GM19043 (cell line): ENCODE results near the gene CXorf66.
"Not testable (repeated sequence)": the region's sequence is repeated elsewhere in the genome, so short reads cannot be mapped to it uniquely, and the experiment has no call there.

Experiments used
- ATAC-seq: cut with Tn5 transposase; IDR thresholded peaks from one replicate; pipeline ENCODE4 v1.9.1; 2021; ENCODE audit warnings: low read depth; ENCODE audit not compliant: unreplicated experiment

Gene CXorf66, protein sequence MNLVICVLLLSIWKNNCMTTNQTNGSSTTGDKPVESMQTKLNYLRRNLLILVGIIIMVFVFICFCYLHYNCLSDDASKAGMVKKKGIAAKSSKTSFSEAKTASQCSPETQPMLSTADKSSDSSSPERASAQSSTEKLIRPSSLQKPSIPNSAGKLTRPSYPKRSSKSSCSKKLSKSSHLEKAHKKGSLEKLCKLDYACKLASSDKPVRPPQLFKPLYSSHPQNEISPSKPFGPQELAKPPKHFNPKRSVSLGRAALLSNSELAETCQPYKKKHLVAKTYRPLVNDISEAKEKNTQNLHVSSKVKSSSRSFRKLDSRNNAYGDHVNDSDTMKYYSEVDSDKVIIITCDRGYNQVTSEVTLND

DNA sequence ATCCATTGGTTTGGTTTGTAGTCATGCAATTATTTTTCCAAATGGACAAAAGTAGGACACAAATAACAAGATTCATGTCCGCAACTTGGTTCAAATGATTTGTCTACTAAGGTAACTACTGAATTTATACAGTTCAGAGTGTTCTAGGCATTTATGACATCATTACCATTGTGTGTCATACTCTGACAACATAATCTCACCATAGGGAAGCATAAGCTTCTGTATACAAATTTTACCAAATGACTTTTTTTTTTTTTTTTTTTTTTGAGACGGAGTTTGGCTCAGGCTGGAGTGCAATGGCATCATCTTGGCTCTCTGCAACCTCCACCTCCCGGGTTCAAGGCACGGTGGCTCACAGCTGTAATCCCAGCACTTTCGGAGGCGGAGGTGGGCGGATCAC, at the start of gene CXorf66:
TSS of gene CXorf66 (minus strand) at position 101 of the 400 bp plus-strand sequence. CDS start at position 76, 25 bp downstream.
- no peak for ATAC-seq

GRCh38 chrX:139982856-139983255, 17.5 kb upstream of the CXorf66 start:
- no peak for ATAC-seq

DNA sequence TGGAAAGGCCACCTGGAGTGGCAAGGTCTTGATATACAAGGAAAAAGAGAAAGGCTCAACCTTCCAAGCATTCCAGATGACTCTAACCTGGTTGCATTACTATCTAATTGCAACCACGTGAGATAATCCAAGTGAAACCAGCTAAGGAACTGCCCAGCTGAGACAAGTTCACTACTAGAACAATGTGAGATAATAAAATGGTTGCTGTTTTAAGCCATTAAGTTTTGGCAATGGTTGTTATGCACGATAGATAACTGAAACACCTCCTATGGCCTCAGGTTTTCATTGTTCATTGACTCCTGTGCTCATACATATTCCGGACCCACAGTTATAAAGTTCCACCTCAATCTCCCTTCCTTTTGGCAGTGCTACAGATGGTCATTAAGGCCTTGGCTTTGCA, 9.2 kb upstream of the CXorf66 start:
- no peak for ATAC-seq

- ATAC-seq = no peak
These were observed 7.6 kb upstream of the CXorf66 start for GRCh38 chrX:139972629-139973624.

- no peak for ATAC-seq
These were observed 6.8 kb upstream of the CXorf66 start for GRCh38 chrX:139972113-139972512.

GRCh38 chrX:139971394-139971749, 6.1 kb upstream of the CXorf66 start:
- ATAC-seq = no peak

DNA sequence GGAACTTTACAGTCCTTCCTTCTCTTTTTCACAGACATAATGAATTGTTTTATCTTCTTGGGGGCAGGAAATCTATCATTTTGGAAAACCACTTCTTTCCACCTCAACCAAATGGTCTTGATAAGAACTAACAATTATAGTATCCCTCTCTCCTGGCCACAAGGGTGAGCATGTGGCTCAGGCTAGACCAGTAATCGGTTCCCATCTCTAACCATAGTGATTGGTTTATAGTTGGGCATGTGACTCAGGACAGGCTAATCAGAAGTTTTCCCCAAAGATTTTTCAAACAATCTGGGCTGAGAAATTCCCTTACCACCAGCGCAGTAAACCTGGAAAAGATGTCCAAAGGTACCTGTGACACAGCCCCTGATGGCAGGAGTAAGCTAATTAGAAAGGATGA, 4.0 kb upstream of the CXorf66 start:
- no peak for ATAC-seq

- ATAC-seq = no peak
These were observed 2.4 kb upstream of the CXorf66 start for GRCh38 chrX:139967750-139968149.

DNA sequence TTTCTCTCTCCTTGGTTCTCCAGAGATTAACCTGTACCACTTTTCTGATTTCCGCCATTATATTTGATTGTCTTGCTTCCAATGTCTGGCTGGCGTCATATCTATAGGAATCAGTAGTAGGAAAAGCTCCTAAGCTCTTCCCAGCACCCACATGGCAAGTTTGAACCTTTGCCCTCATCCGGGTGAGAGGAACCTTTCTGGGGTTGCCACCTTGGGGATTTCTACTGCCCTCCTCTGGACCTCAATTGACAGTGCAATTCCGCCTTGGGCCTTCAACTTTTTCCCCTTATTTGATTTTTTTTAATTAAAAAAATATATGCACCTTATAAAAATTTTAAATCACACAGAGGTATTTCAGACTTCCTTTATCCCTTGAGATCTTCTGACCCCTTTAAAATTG, 2.0 kb upstream of the CXorf66 start:
- ATAC-seq = no peak

DNA sequence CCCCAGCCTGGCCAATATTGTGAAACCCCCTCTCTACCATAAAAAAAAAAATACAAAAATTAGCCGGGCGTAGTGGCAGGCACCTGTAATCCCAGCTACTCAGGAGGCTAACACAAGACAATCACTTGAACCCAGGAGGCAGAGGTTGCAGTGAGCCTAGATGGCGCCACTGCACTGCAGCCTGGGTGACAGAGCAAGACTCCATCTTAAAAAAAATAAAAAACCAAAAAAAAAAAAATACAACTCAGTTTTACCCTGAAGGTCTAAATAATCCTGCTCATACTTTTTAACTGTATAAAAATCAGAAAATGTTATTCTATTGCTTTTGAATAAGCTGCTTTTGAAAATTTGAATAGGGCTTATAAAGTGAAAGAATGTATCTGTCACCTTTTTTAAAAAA, 838 bp upstream of the CXorf66 start:
- ATAC-seq = not testable (repeated sequence)

- not testable (repeated sequence) for ATAC-seq
These were observed 4.2 kb downstream of the CXorf66 start for GRCh38 chrX:139961091-139961490.

GRCh38 chrX:139949703-139950102, 15.6 kb downstream of the CXorf66 start:
- no peak for ATAC-seq

DNA sequence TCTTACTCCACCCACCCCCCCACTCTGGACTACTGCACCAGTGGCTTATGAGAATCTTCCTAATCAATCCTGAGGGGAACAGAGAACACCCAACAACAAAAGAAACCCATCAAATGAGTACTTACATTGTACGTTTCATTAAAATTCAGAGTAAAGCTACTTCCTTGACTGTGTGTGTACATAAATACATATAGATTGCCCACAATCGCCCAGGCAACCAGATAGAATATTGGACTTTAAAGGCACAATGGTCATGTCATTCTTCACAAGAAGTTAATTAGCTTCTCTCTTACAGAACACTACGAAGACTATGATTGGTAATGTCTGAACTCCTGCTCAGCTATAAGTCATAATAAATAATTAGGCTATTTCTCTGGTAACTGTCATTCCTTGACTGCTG, 20.2 kb downstream of the CXorf66 start:
- ATAC-seq = no peak

DNA sequence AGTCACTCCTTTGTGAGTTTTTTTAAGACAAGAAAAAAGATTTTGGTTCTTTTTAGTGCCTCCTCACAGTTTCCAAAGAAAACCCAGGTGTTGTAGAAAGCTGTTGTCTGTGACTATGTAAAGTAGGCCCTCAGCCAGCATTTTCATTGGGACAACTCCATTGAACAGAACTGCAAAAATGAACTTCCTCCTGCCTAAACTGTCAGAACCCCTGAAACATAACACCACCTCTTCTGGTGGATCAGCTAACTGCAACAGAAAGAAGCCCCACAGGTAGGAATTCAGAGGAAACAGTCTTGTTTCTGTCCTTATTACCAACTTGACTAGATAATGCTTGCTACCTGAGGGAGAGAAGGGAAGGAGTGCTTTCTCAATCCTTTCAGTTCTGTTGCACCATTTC, 29.1 kb downstream of the CXorf66 start:
- no peak for ATAC-seq

GRCh38 chrX:139933904-139934303, 31.4 kb downstream of the CXorf66 start:
- no peak for ATAC-seq

DNA sequence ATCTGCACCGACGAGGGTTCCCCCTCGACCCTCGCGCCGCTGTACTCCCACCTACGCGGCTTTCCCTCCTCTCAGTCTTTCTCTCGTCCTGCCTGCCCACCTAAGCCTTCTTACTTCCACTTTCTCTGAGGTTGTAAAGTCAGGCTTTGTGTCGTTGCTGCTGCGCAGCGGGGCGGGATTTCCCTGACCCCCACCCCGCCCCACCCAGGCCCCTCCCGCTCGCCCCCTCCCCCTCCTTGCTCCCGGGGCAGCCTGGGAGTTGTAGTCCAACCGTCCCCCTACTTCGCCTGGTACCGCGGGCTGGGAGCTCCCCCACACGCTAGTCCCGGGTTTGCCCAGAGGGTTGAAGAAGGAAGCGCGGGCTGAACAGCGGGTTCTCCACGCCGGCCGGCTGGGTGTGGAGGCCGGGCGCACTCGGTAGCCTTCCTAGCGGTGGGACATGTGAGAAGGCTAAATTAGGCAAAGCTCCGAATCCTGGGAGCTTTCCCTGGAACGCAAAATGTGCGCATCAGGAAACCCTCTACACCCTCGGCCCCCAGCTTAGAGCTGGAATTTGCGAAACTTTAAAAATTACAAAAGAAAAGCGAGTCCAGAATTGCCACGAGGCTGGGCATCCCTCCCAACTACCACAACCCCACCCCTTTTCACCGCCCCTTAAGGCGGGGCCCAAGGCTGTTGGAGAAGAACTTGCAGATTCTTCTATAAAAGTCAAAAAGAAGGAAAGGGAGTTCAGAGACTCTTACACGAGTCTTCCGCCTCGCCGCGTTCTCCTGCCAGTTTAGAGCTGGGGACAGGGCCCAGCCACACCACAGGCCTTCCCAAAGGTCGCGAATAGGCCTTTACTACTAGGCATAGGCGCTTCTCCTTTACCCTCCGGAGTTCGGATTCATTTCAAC, 32.2 kb downstream of the CXorf66 start, which contains the start of gene ATP11C:
TSS of gene ATP11C (minus strand) at position 153 of the 896 bp plus-strand sequence. CDS start 1,011 bp downstream, outside the sequence.
- peak; percentile 66 for ATAC-seq

- peak; percentile 34 for ATAC-seq
These were observed 33.0 kb downstream of the CXorf66 start for GRCh38 chrX:139932073-139932900.

DNA sequence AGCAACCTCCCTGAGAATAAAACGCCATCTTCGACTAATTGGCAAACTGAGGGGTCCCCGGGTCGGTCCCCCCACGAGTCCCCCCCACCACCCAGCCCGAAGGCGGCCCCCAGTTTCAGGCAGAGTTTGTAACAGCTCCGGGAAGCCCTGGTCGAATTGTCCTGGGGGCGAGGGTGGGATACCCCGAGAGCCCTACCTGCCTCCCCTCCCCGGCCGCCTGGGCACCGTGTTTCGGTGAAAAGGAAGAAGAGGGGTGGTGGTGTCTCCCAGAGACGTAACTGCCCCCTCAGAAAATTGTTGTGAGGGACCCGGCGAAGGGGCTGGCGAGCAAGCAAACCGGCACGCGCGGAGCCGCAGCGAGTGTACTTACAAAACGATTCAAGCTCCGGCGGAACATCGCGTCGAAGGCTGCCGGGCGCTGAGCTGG, 33.7 kb downstream of the CXorf66 start:
- ATAC-seq = no peak

DNA sequence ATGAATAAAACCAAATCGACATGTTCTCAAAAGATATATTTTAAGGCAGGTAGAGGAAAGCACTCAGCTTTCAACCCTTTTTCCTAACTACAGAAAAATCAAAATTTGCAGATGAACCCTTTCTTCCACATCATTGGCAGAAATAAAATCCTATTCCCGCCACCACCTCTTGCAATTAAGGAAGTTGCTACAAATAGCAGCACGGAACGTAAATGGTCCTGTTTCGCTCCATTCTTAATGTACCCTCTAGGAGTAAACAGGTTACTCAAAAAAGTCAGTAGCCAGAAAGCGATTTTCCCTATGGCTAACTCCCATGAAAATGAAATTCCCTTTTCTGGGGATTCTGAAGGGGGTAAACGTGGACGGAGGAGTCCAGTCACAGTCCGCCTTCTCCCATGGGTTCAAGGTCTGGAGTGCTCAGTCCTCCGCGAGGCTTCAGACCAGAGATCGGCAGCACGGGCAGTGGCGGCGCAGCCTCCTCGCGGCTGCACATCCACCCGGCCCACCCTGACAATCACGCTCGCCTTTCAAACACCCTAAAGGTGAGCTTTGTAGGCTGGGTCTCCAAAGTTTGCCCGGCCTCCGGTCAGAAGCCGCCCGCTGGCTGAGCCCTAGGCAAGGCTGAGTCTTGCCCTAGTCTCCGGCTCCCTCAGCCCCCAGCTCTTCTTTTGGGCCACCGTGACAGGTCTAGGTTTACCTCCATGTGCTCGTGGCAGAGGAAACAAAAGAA, 34.2 kb downstream of the CXorf66 start:
- ATAC-seq = no peak
